Tibial nerve (tissue), 3 donors: Measurements from ENCODE around the gene LBHD1.

Experiments used
- CTCF ChIP-seq, 5 experiments: fragments of 200-600 bp in 3 of 5; fragments of 450-650 bp in 2 of 5; sonication (generic) in 3 of 5; IDR thresholded peaks; one replicate each; pipeline ENCODE4 v1.5.1; 2016 to 2019; ENCODE audit warnings: antibody characterized with exemption in 5 of 5, mild to moderate bottlenecking in 3 of 5, moderate library complexity in 2 of 5
- POLR2A ChIP-seq, 2 donors: fragments of 450-650 bp; IDR thresholded peaks; one replicate each; pipeline ENCODE4 v1.6.1; 2017; ENCODE audit warnings: antibody characterized with exemption in 2 of 2, mild to moderate bottlenecking in 2 of 2, moderate library complexity in 2 of 2

DNA sequence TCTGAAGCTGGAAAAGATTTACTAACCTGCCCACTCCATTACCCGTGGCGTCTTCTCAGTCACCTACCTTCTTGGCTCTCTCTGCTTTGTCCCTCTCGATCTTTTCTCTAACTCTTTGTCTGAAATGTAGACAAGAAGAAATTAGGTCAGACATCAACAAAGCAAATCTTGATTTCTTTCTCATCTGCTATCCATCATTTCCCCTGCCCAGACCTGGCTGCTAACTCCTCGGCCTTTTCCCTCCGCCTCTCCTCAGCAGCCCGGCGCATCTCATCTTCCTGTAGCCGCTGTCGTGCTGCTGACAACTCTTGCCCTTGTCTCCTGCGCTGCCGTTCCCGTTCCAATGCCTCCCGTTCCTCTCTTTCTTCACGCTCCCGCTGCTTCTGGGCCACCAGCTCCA lies 5.6 kb upstream of the LBHD1 start:
- TF ChIP-seq CTCF (IDR thresholded peaks at IDR 0.05) (no peak), POLR2A (IDR thresholded peaks at IDR 0.05) (no peak)
